GM12801 (cell line): ENCODE measurements around the gene RRP1B.

Experiments used
- TF ChIP-seq, protein P1 (sequence below): IDR thresholded peaks from one replicate; pipeline ENCODE4 v1.5.1; 2011; ENCODE audit warnings: control low read depth; ENCODE audit not compliant: insufficient read length; ENCODE audit errors: extremely low read depth

Gene RRP1B, protein sequence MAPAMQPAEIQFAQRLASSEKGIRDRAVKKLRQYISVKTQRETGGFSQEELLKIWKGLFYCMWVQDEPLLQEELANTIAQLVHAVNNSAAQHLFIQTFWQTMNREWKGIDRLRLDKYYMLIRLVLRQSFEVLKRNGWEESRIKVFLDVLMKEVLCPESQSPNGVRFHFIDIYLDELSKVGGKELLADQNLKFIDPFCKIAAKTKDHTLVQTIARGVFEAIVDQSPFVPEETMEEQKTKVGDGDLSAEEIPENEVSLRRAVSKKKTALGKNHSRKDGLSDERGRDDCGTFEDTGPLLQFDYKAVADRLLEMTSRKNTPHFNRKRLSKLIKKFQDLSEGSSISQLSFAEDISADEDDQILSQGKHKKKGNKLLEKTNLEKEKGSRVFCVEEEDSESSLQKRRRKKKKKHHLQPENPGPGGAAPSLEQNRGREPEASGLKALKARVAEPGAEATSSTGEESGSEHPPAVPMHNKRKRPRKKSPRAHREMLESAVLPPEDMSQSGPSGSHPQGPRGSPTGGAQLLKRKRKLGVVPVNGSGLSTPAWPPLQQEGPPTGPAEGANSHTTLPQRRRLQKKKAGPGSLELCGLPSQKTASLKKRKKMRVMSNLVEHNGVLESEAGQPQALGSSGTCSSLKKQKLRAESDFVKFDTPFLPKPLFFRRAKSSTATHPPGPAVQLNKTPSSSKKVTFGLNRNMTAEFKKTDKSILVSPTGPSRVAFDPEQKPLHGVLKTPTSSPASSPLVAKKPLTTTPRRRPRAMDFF

DNA sequence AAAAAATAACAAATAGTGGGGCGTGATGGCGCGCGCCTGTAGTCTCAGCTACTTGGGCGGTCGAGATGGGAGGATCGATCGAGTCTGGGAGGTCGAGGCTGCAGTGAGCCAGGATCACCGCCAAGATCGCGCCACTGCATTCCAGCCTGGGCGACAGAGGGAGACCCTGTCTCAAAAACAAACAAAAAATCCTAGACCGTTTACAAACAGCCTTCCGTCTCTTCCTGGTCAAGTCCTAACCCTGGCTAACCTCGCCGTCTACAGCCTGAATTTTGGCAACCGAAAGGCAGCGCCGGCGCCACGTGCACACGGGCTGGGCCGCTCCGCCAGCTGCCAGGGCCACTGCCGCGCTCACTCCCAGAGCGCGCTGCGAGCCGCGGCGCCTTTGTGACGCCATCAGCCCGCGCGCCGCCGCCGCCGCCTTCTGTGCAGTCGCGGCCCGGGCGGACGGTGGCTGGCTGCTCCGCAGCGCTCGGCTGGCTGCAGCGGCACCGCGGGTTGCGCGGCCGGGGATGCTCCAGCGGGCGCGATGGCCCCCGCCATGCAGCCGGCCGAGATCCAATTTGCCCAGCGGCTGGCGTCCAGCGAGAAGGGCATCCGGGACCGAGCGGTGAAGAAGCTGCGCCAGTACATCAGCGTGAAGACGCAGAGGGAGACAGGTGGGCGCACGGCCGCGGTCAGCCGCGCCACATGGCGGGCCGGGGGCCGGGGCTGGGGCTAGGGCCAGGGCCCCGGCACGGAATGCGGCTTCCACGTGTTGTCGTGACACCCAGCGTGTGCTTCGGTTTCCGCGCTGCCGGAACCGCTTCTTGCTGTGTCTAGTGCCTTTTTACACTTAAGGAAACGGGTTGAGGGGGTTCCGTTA, at the start of gene RRP1B, which contains the start of gene HSF2BP:
RRP1B (plus strand) TSS at position 425 of the 865 bp plus-strand sequence; CDS start at position 530, 105 bp downstream.
HSF2BP (minus strand) TSS at position 353 of the 865 bp plus-strand sequence. CDS start 1,392 bp downstream, outside the sequence.
- TF ChIP-seq, protein P1, sequence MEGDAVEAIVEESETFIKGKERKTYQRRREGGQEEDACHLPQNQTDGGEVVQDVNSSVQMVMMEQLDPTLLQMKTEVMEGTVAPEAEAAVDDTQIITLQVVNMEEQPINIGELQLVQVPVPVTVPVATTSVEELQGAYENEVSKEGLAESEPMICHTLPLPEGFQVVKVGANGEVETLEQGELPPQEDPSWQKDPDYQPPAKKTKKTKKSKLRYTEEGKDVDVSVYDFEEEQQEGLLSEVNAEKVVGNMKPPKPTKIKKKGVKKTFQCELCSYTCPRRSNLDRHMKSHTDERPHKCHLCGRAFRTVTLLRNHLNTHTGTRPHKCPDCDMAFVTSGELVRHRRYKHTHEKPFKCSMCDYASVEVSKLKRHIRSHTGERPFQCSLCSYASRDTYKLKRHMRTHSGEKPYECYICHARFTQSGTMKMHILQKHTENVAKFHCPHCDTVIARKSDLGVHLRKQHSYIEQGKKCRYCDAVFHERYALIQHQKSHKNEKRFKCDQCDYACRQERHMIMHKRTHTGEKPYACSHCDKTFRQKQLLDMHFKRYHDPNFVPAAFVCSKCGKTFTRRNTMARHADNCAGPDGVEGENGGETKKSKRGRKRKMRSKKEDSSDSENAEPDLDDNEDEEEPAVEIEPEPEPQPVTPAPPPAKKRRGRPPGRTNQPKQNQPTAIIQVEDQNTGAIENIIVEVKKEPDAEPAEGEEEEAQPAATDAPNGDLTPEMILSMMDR: no peak

DNA sequence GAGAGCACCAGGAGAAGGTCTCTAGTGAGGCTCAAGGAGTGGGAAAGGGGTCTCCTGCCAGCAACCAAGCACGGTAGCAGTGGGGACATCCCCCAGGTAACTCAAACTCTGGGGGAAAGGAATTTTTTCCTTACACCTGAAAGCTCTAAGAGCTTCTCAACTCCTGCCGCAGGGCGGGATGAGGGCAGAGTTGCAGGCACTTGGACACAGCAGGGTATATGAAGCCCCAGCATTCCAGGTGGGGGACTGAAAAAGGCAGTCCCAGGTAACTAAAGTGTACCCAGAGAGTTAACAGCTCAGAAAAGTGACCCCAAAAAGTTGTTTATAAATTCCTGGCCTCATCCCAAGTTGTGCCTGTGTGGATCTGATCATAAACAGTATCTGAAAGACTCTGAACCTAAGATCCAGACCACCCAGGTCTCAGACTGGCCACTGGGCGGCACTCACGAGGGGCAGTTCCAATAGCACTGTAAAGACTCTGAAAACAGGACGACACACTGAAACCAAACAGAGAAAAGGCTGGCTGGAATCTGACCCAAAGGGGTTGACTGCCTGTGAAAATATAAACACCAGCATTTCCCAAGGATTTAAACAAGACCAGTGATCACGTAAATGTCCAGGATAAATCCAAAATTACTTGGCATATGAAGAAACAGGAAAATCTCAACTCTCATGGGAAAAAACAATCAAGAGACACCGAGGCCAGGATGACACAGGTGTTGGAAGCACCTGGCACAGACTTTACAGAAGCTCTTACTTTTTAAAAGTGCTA, 47.6 kb upstream of the RRP1B start:
- TF ChIP-seq, protein P1: peak; percentile 27

DNA sequence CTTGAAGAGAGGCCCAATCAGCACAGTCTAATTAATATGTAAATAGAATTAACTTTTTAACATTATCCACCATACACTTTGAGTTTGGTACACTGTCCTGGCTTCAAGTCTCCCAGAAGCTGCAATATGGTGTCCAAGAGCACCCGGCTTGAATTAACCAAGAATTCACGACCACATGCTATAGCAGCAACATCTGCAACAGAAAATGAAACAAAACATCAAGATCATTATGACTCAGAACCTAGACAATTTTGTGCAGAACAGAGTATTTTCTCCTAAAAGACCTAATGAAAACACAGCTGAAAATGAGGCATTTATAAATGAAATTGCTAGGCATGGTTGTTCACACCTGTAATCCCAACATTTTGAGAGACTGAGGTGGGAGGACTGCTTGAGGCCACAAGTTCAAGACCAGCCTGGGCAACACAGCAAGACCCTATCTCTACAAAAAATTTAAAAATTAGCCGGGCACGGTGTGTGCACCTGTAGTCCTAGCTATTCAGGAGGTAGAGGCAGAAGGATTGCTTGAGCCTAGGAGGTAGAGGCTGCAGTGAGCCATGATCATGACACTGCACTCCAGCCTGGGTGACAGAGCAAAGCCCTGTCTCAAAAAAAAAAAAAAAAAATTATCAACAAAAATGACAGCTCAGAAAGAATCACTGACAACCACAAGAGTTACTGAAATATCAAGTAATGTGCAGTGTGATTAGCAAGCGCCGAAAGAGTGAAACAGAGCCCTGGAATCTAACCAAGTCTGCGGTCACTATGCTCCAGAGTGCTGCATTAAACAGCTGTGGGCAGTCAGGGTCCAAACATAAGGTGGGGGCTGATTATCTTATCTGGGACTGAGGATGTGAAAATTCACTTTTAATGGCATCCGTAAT, 45.4 kb upstream of the RRP1B start:
- TF ChIP-seq, protein P1: no peak

DNA sequence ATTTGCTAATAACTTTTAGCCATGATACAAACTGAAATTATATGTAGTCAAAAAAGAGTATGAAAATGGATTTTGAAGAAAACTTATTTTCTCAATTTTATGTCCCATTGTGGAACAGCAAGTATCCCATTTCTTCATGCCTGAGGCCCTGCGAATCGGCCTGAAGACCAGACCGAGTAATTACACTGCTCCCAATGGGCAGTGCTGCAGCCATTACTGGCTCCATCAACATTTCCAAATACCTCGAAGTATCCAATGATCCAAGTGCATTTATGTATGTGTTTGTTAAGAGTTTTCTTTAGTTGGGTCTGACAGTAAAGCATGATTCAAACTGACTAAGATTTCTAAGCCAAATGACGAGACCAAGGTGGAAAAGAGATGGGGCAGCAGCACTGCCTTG, 44.5 kb upstream of the RRP1B start:
- TF ChIP-seq, protein P1: no peak

DNA sequence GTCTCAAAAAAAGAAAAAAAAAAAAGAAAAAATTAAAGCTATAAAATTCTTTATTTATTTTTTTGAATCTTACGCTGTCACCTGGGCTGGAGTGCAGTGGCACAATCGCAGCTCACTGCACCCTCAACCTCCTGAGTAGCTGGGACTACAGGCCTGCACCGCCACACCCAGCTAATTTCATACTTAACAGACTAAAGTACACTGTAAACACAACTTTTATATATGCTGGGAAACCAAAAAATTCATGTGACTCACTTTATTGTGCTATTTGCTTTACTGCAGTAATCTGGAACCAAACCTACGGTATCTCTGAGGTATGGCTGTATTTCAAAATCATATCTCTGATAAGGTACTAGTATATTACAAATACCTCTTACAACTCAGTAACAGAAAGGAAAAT, 40.4 kb upstream of the RRP1B start:
- TF ChIP-seq, protein P1: no peak

DNA sequence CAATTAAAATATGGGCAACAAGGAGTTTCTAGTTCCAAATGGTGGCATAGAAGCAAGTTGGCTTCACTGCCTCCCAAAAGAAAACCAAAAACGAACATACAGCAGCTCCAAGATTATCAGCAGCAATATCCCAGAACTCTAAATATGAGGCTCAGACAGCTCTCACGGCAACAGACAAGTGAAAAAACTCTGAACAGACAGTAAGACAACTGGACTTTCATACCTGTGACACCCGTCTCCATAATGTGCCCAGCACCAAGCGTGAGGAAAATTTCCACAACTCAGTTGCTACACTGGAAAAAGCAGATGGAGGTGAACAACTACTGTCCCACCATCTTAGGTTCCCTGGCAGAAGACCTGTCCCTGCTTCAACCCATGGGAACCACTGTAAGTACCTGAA, 40.0 kb upstream of the RRP1B start:
- TF ChIP-seq, protein P1: no peak
